ENCODE measurements around the gene SH3BGRL3.
"Not testable (repeated sequence)": the region's sequence is repeated elsewhere in the genome, so short reads cannot be mapped to it uniquely, and the experiment has no call there.

SH3BGRL3 gene

GRCh38 chr1:26317146-26317545 is 37.3 kb downstream of the SH3BGRL3 start:
- DNase-seq (ENCODE audit: low spot score) = no peak

GRCh38 chr1:26317612-26318337 is 37.9 kb downstream of the SH3BGRL3 start, which contains the start of gene CD52:
Gene CD52, plus strand, starts transcription at chr1:26317958. Its CDS starts 60 bp downstream, at chr1:26318018.
- DNase-seq (ENCODE audit: low spot score) = no peak

GRCh38 chr1:26318338-26319064 is 38.6 kb downstream of the SH3BGRL3 start:
- no peak for DNase-seq (ENCODE audit: low spot score)

- DNase-seq (ENCODE audit: low spot score) = no peak
Observed at GRCh38 chr1:26320896-26321295, 41.0 kb downstream of the SH3BGRL3 start.

- peak; percentile 83 for DNase-seq (ENCODE audit: low spot score)
Observed at GRCh38 chr1:26321315-26322041, 41.6 kb downstream of the SH3BGRL3 start.

GRCh38 chr1:26322042-26322331 is 42.1 kb downstream of the SH3BGRL3 start:
- DNase-seq (ENCODE audit: low spot score) = no peak

GRCh38 chr1:26323382-26323781 is 43.5 kb downstream of the SH3BGRL3 start:
- no peak for DNase-seq (ENCODE audit: low spot score)

- DNase-seq (ENCODE audit: low spot score) = no peak
Observed at GRCh38 chr1:26324550-26324949, 44.7 kb downstream of the SH3BGRL3 start.

- DNase-seq (ENCODE audit: low spot score) = no peak
Observed at GRCh38 chr1:26327956-26328362, 48.1 kb downstream of the SH3BGRL3 start.

- DNase-seq (ENCODE audit: low spot score) = no peak
Observed at GRCh38 chr1:26328597-26328996, 48.7 kb downstream of the SH3BGRL3 start.

- DNase-seq (ENCODE audit: low spot score) = not testable (repeated sequence)
Observed at GRCh38 chr1:26329380-26329779, 49.5 kb downstream of the SH3BGRL3 start.

- DNase-seq (ENCODE audit: low spot score) = no peak
Observed at GRCh38 chr1:26330276-26330675, 50.4 kb downstream of the SH3BGRL3 start.
